Testis (tissue), 2 donors: ENCODE results near the gene TRABD2B.

Source experiments
- CTCF ChIP-seq, 3 experiments: fragments of 450-650 bp in 2 of 3; fragments of 200-600 bp in 1 of 3; sonication (generic) in 1 of 3; IDR thresholded peaks; one replicate each; pipeline ENCODE4 v1.5.1; 2016 to 2019; ENCODE audit warnings: antibody characterized with exemption in 3 of 3, mild to moderate bottlenecking in 2 of 3, moderate library complexity in 1 of 3
- POLR2A ChIP-seq: fragments of 450-650 bp; IDR thresholded peaks from one replicate; pipeline ENCODE4 v1.6.1; 2017; ENCODE audit warnings: antibody characterized with exemption, mild to moderate bottlenecking, moderate library complexity

- no peak for TF ChIP-seq POLR2A
- TF ChIP-seq CTCF (IDR thresholded peaks at IDR 0.05), result no peak
These were observed 106.4 kb downstream of the TRABD2B start for GRCh38 chr1:47890779-47891178.
